ENCODE measurements around the gene SLC13A3.

The SLC13A3 gene

DNA sequence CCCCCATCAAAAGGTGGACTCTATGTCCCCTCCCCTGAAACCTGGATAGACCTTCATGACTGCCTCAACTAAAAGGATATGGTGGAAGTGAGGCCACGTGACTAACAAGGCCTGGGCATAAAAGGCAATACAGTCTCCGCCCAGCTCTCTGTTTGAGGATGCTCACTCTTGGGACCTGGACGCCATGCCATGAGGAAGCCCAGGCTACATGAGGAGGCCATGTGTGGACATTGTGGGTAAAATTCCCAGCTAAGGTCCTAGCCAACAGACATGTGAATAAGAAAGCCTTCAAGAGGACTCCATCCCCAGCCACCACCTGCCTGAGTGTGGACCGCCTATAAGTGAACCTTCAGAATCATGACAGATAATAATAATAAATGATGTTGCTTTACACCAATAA lies 130.7 kb downstream of the SLC13A3 start:
- DNase-seq: no peak

DNA sequence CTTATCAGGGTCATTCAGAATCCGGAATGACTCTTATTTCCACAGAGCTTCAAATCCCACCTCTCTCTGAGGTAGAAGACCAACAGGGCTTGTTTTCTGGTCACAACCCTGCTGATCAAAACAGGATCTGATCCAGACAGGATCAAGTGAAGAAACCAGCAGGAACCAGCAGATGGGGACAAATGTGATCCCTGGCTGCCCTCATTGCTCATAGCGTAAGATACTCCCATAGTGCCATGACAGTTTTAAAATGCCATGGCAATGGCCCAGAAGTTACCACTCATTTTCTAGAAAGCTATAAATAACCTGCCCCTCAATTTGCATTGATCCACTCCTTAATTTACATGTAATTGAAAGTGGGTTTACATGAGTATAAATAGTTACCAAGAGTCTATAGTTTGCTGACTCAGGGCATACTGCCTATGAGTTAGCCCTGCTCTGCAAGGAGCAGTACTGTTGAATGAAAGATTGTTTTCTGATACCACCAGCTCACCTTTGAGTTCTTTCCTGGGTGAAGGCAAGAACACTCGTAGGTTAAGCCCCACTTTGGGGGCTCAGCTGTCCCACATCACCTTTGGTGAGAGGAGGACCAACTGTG lies 131.7 kb downstream of the SLC13A3 start:
- no peak for DNase-seq

- DNase-seq: no peak
Observed at GRCh38 chr20:46512943-46513844, 138.1 kb downstream of the SLC13A3 start, which contains the start of gene ZNF334. Gene ZNF334 (minus strand): TSS chr20:46513559. CDS start chr20:46512102, 1,457 bp downstream.

- no peak for DNase-seq
Observed at GRCh38 chr20:46509523-46509922, 141.7 kb downstream of the SLC13A3 start.

Data from activated gamma-delta T cell (primary cell).